K562 (cell line): Measurements from ENCODE around the gene NOC4L. TPM values are rescaled to one million over a fixed set of nuclear protein-coding genes. Genes with fewer than 3 reads are reported as not detected.
A peak's percentile ranks its signal among the peaks of the same experiment; 100 is the strongest.

Experiments
- ARHGAP35 ChIP-seq: fragments of 450-650 bp; IDR thresholded peaks from 2 replicates; pipeline ENCODE4 v1.6.1; 2018; ENCODE audit not compliant: partially characterized antibody
- BRF1 ChIP-seq: IDR thresholded peaks from 3 replicates; pipeline ENCODE4 v1.6.1; 2011; ENCODE audit warnings: borderline replicate concordance, mild to moderate bottlenecking; ENCODE audit not compliant: insufficient read length; ENCODE audit errors: extremely low read depth
- DDX20 ChIP-seq: fragments of 450-650 bp; IDR thresholded peaks from 2 replicates; pipeline ENCODE4 v1.6.1; 2016; ENCODE audit warnings: missing genetic modification characterization, low read depth, mild to moderate bottlenecking, missing compliant biosample characterization, moderate library complexity
- HNRNPLL ChIP-seq: fragments of 200-400 bp; formaldehyde crosslinking; IDR thresholded peaks from 2 replicates; pipeline ENCODE4 v1.6.1; 2017; ENCODE audit warnings: low read length, low read depth, mild to moderate bottlenecking; ENCODE audit not compliant: poor library complexity, severe bottlenecking
- RBM14 ChIP-seq: fragments of 200-400 bp; formaldehyde crosslinking; IDR thresholded peaks from 2 replicates; pipeline ENCODE4 v1.6.1; 2018; ENCODE audit warnings: low read depth, mild to moderate bottlenecking, low read length, moderate library complexity, borderline replicate concordance; ENCODE audit not compliant: insufficient read depth
- SAFB2 ChIP-seq: fragments of 200-400 bp; formaldehyde crosslinking; IDR thresholded peaks from 2 replicates; pipeline ENCODE4 v1.6.1; 2018; ENCODE audit warnings: borderline replicate concordance, low read length, low read depth, moderate library complexity; ENCODE audit not compliant: severe bottlenecking
- TCFL5 ChIP-seq: fragments of 250-450 bp; sonication (Bioruptor Pico); conservative IDR thresholded peaks from 2 replicates; pipeline ENCODE4 v1.6.1; 2021; ENCODE audit warnings: mild to moderate bottlenecking, moderate library complexity, matching md5 sums
- TFAP4 ChIP-seq: sonication (generic); formaldehyde crosslinking; IDR thresholded peaks from 2 replicates; pipeline ENCODE4 v1.8.0; 2022; ENCODE audit warnings: missing genetic modification reagents, mild to moderate bottlenecking, moderate library complexity, borderline replicate concordance
- VEZF1 ChIP-seq: fragments of 200-800 bp; sonication (Bioruptor generic); IDR thresholded peaks from 2 replicates; pipeline ENCODE4 v1.6.1; 2017; ENCODE audit warnings: missing genetic modification characterization, missing compliant biosample characterization
- ZNF224 ChIP-seq: sonication (generic); formaldehyde crosslinking; IDR thresholded peaks from 2 replicates; pipeline ENCODE4 v1.8.0; 2022; ENCODE audit warnings: mild to moderate bottlenecking, missing genetic modification reagents
- ZNF318 ChIP-seq, 2 experiments: fragments of 450-650 bp; IDR thresholded peaks; 2 replicates each; pipeline ENCODE4 v1.6.1; 2016; ENCODE audit warnings: mild to moderate bottlenecking in 2 of 2, borderline replicate concordance in 1 of 2, low read depth in 1 of 2, moderate library complexity in 1 of 2
- ZNF347 ChIP-seq: fragments of 450-650 bp; formaldehyde crosslinking; IDR thresholded peaks from 2 replicates; pipeline ENCODE4 v1.4.0; 2020; ENCODE audit warnings: low read depth, mild to moderate bottlenecking, moderate library complexity
- ZNF408 ChIP-seq: fragments of 250-450 bp; sonication (Bioruptor Pico); IDR thresholded peaks from 2 replicates; pipeline ENCODE4 v1.4.0; 2020; ENCODE audit warnings: low read depth, mild to moderate bottlenecking, moderate library complexity
- ZNF512 ChIP-seq: IDR thresholded peaks from 2 replicates; pipeline ENCODE4 v1.6.1; 2016; ENCODE audit warnings: missing genetic modification characterization, missing compliant biosample characterization
- polyA plus RNA-seq, 8 experiments: library from polyadenylated mRNA; depleted of rRNA in 4 of 8; stranded (reverse) in 5 of 8; unstranded in 3 of 8; fragments of >200 nt; fragmentation: Nextera tagmentation in 2 of 8; fragmentation: Illumina TruSeq in 1 of 8; extraction: Ambion mirVana in 2 of 8; extraction: Trizol in 1 of 8; gene quantifications; 2 replicates each; pipeline versions ENCODE4 v1.2.1 to v1.2.3, GENCODE V29; 2011 to 2014; ENCODE audit warnings: inconsistent platforms in 1 of 8, missing spikeins in 1 of 8
- total RNA-seq, 7 experiments: library from RNA; depleted of rRNA in 6 of 7; stranded (reverse); fragments of >200 nt in 6 of 7; fragmentation: Illumina TruSeq in 2 of 7; extraction: Trizol in 2 of 7; gene quantifications; 2 replicates each; pipeline versions ENCODE4 v1.2.1 to v1.2.3, GENCODE V29; 2011 to 2021; ENCODE audit warnings: low replicate concordance in 1 of 7

Gene NOC4L
- total and polyA plus RNA-seq, 9 of the 15 experiments (the other 6 are each of a cell fraction or from before 2014, with no cell fraction given) = 1.3 to 77.0 (median 20.0) TPM

GRCh38 chr12:132189378-132190011 is 45.2 kb downstream of the NOC4L start (continued):
- no peak for TF ChIP-seq ZNF318 (IDR thresholded peaks at IDR 0.05; ENCODE audit: borderline replicate concordance in 1 of 2, low read depth in 1 of 2)
- TF ChIP-seq VEZF1 (CRISPR knock-in tag) = peak; percentile 68
- no peak for TF ChIP-seq DDX20 (tag)
- TF ChIP-seq TFAP4 (CRISPR knock-in tag) = peak; percentile 43; the same call in 1 of the 2 replicates
- no peak for TF ChIP-seq TCFL5 (CRISPR knock-in tag)
- peak; percentile 93 for TF ChIP-seq HNRNPLL
- no peak for TF ChIP-seq ZNF224 (CRISPR knock-in tag)
- TF ChIP-seq BRF1 = no peak
- TF ChIP-seq RBM14 = no peak
- TF ChIP-seq SAFB2 = no peak
- TF ChIP-seq ARHGAP35 = no peak
- TF ChIP-seq ZNF512 (tag) = no peak
- TF ChIP-seq ZNF347 (CRISPR knock-in tag) = no peak
- TF ChIP-seq ZNF408 (CRISPR knock-in tag) = no peak
